Fibroblast of skin of back (primary cell): ENCODE data around the gene STK11.

Experiments used
- DNase-seq: peaks from one replicate; pipeline ENCODE4 v3.0.0-alpha.2; 2013

The STK11 gene

DNA sequence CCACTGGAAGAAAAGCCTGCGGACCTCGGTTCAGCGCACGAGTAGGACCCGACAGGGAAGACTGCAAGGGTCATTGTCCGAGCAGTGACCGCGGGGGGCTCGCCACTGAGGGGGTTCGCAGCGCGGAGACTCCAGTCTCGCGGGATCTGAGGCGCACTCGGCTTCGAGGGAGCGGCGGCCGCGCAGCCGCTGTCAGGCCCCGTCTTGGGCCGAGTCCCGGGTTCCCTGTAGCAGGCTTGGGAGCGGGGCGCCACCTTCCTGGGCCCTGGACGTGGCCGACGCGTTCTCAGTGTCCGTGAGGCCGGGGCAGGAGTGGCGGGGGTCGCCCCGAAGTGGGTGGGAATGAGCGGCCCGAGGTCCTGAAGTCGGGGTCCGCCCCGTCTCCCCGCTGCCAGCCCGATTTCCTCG, 69.3 kb downstream of the STK11 start:
- DNase-seq, result no peak

DNA sequence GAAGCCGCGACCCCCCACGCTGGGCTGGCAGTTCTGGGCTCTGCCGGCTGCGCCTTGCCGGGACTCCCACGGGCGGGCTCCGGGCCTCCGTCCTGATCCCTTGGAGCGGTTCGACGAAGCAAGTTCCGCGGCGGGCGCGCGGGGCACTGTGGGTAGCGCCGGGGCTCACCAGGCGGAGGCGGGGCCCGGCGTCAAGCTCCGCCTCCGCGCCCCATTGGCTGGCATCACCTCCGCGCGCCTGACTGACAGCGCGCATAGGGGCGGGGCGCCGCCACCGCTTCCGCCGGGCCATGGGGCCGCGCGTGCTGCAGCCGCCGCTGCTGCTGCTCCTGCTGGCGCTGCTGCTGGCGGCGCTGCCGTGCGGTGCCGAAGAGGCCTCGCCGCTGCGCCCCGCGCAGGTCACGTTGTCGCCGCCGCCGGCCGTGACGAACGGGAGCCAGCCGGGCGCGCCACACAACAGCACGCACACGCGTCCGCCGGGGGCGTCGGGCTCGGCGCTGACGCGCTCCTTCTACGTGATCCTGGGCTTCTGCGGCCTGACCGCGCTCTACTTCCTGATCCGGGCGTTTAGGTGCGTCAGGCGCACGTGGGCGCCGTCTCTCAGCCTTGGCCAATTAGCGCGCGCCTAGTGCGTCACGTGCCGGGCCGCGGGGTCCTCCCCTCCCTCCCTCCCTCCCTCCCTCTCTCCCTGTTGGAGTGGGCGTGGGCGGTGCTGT, 69.8 kb downstream of the STK11 start, which contains the start of gene FAM174C:
TSS of gene FAM174C (plus strand) at position 271 of the 716 bp plus-strand sequence. CDS start at position 291, 20 bp downstream.
- DNase-seq, result peak; percentile 96

DNA sequence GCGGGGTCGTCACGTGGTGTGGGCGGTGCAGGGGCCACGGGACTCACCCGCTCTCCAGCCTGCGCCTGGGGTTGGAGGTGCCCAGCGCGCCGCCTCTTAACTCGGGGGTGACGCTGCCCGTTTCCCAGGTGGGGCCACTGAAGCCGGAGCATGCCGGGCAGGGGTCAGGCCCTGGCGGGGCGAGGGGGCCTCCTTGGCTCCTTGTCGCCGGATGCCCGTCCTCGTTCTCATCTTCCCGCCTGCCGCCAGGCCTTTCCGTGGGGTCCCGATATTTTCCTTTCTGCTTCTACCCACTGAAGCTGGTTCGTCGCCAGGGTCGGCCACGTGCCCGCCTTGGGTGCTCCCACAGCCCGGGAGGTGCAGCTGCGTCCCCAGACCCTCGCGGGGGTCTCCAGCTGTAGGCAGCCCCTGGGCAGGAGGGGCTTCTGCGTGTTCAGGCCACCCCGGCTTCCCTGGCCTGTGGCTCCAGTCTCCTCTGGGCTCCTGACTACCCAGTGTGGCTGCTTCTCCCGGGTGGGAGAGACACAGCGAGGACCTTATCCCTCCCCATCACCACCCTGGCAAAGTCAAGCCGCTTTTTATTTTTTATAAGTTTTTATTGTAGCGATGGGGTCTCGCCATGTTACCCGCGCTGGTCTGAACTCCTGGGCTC, 70.5 kb downstream of the STK11 start:
- DNase-seq, result no peak

DNA sequence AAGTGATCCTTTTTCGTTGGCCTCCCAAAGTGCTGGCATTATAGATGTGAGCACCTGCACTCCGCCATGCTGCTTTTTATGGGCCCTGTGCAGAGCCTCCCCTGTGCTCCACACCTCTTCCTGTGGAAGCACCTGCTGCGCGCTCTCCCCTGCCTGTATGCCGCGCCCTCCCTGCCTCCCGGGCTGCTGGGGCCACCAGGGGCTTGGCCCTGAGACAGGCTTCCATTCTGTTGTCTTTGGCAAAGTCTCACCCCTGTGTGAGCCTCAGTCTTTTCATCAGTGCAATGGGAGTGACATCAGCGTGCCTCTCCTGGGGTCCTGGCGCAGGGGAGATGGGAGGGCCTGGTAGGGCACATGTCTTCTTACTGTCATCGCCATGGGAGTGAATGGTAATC, 71.0 kb downstream of the STK11 start:
- DNase-seq, result no peak

DNA sequence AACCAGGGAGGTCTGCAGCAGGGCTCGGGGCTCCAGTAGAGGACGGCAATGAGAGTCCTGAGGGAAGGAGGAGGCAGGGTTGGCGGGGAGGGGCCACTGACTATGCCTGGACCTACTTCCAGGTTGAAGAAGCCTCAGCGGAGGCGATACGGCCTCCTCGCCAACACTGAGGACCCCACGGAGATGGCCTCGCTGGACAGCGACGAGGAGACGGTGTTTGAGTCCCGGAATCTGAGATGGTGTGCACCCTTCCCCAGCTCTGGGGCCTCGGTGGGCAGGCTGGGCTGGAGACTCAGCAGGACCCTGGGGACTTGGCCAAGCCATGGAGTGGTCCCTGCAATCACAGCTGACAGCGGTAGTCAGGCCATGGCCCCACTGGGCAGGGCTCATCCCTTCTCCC, 71.5 kb downstream of the STK11 start:
- no peak for DNase-seq
